22Rv1 (cell line): ENCODE results near the gene MTMR11.

ENCODE experiments used
- ZFX ChIP-seq: fragments of 450-650 bp; IDR thresholded peaks from 2 replicates; pipeline ENCODE4 v1.6.1; 2017; ENCODE audit warnings: antibody characterized with exemption, borderline replicate concordance
- TF ChIP-seq, protein P1 (sequence below): fragments of 450-650 bp; IDR thresholded peaks from 2 replicates; pipeline ENCODE4 v1.5.1; 2017; ENCODE audit warnings: mild to moderate bottlenecking

DNA sequence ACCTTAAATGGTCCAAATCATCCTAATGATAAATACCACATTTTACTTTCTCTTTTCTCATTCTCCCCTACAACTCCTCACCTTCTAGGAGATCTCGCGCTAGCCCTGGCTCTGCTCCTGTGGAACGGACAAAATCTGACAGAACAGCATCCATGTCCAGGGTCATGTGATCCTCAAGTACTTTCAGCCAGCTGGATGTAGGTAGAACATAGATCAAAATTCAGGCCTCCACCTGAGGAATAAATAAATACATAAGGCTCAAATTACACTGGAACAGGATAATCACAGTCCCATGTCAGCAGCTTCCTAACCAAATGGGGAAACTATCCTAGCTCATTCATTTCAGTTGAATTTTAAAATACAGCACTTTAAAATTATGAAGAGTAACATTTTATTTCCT is 40.7 kb upstream of the MTMR11 start:
- TF ChIP-seq, protein P1, sequence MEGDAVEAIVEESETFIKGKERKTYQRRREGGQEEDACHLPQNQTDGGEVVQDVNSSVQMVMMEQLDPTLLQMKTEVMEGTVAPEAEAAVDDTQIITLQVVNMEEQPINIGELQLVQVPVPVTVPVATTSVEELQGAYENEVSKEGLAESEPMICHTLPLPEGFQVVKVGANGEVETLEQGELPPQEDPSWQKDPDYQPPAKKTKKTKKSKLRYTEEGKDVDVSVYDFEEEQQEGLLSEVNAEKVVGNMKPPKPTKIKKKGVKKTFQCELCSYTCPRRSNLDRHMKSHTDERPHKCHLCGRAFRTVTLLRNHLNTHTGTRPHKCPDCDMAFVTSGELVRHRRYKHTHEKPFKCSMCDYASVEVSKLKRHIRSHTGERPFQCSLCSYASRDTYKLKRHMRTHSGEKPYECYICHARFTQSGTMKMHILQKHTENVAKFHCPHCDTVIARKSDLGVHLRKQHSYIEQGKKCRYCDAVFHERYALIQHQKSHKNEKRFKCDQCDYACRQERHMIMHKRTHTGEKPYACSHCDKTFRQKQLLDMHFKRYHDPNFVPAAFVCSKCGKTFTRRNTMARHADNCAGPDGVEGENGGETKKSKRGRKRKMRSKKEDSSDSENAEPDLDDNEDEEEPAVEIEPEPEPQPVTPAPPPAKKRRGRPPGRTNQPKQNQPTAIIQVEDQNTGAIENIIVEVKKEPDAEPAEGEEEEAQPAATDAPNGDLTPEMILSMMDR: no peak
- TF ChIP-seq ZFX: no peak
